Activated CD8-positive, alpha-beta T cell treated with anti-CD3 and anti-CD28 coated beads for 36 hours (primary cell): ENCODE measurements around the gene CCNJL. TPM values are rescaled to one million over a fixed set of nuclear protein-coding genes. Genes with fewer than 3 reads are reported as not detected.
"Not testable (repeated sequence)": the region's sequence is repeated elsewhere in the genome, so short reads cannot be mapped to it uniquely, and the experiment has no call there.

Experiments
- ATAC-seq: fragments of 200-7000 bp; cut with Tn5 transposase; one replicate; pipeline ENCODE4 v1.10.0; 2021; ENCODE audit warnings: mild to moderate bottlenecking, moderate library complexity
- CTCF ChIA-PET: fragments of 350-600 bp; sonication (Branson Sonifier 250); formaldehyde crosslinking; loops from one replicate; lab custom pipeline; 2021; ENCODE audit warnings: antibody characterized with exemption; lab: Charles Lee
- POLR2A ChIA-PET: fragments of 350-600 bp; sonication (Branson Sonifier 250); formaldehyde crosslinking; loops from one replicate; lab custom pipeline; 2021; ENCODE audit warnings: antibody characterized with exemption; lab: Charles Lee
- DNase-seq: peaks from one replicate; pipeline ENCODE4 v3.0.0-alpha.2; 2020
- H3K27ac Mint-ChIP-seq: one replicate; pipeline ENCODE4 v1.8.0; 2021; ENCODE audit warnings: mild to moderate bottlenecking, mixed read lengths
- H3K27me3 Mint-ChIP-seq: one replicate; pipeline ENCODE4 v1.8.0; 2021; ENCODE audit warnings: mixed read lengths
- H3K36me3 Mint-ChIP-seq: one replicate; pipeline ENCODE4 v1.8.0; 2021; ENCODE audit warnings: low read depth, mixed read lengths
- H3K4me1 Mint-ChIP-seq: one replicate; pipeline ENCODE4 v1.8.0; 2021; ENCODE audit warnings: low read depth, mixed read lengths
- H3K4me3 Mint-ChIP-seq: one replicate; pipeline ENCODE4 v1.8.0; 2021; ENCODE audit warnings: mild to moderate bottlenecking, moderate library complexity, mixed read lengths
- H3K9me3 Mint-ChIP-seq: one replicate; pipeline ENCODE4 v1.8.0; 2021; ENCODE audit warnings: mixed read lengths
- CTCF ChIP-seq: fragments of 200-600 bp; IDR thresholded peaks from one replicate; pipeline ENCODE4 v1.8.0; 2022; ENCODE audit warnings: antibody characterized with exemption, mild to moderate bottlenecking
- intact Hi-C: fragments of 100-400 bp; cut with micrococcal nuclease; formaldehyde crosslinking; loops from one replicate; pipeline ENCODE4 v1.10.0; 2022
- total RNA-seq, 2 experiments: library from RNA; stranded (reverse); gene quantifications; one replicate each; pipeline ENCODE4 v1.2.3, GENCODE V29; 2021

CCNJL gene
- total RNA-seq, 2 experiments from 2014 or later: not detected

GRCh38 chr5:160250226-160250625, 62.1 kb downstream of the CCNJL start:
- Mint-ChIP-seq H3K4me3 (no peak overlapping the region), H3K4me1 (no peaks in the 10 kb centered on the region), H3K27me3 (no peaks in the 10 kb centered on the region), H3K36me3 (no peaks in the 10 kb centered on the region), H3K9me3 (no peaks in the 10 kb centered on the region), H3K27ac (no peak overlapping the region)
- CTCF ChIA-PET: interaction anchor here (1.5 to 1.7 kb wide), 2 partner anchors 10 to 16 kb away, joined by 3 read pairs; no protein-coding TSS in a partner anchor
- no peak for TF ChIP-seq CTCF
- POLR2A ChIA-PET: no interaction called here
- no peak for DNase-seq
- intact Hi-C loops: no loop called here
- no peak for ATAC-seq

GRCh38 chr5:160249570-160249969, 62.8 kb downstream of the CCNJL start:
- H3K36me3 Mint-ChIP-seq, H3K27me3 Mint-ChIP-seq, H3K4me3 Mint-ChIP-seq, DNase-seq, H3K4me1 Mint-ChIP-seq, H3K9me3 Mint-ChIP-seq, POLR2A ChIA-PET, intact Hi-C loops, ATAC-seq, H3K27ac Mint-ChIP-seq: not testable (repeated sequence)
- CTCF ChIA-PET: interaction anchor here (1.0 to 1.7 kb wide), 3 partner anchors 11 to 96 kb away, joined by 3 read pairs; no protein-coding TSS in a partner anchor

GRCh38 chr5:160245506-160246086, 66.8 kb downstream of the CCNJL start:
- Mint-ChIP-seq H3K27me3 (no peaks in the 10 kb centered on the region), H3K4me3 (no peak overlapping the region), H3K36me3 (no peaks in the 10 kb centered on the region), H3K9me3 (no peaks in the 10 kb centered on the region), H3K4me1 (no peaks in the 10 kb centered on the region), H3K27ac (no peak overlapping the region)
- TF ChIP-seq CTCF: no peak
- ChIA-PET CTCF (interaction anchor here (1.2 kb wide), 1 partner anchor 15 kb away, joined by 3 read pairs; no protein-coding TSS in a partner anchor), POLR2A (no interaction called here)
- ATAC-seq (no peak), DNase-seq (no peak)
- intact Hi-C loops: no loop called here

- Mint-ChIP-seq H3K27me3 (no peaks in the 10 kb centered on the region), H3K4me1 (no peaks in the 10 kb centered on the region), H3K27ac (no peak overlapping the region), H3K9me3 (no peaks in the 10 kb centered on the region), H3K36me3 (no peaks in the 10 kb centered on the region), H3K4me3 (no peak overlapping the region)
- CTCF ChIA-PET: interaction anchor here (0.9 kb wide), 1 partner anchor 103 kb away, joined by 3 read pairs; no protein-coding TSS in a partner anchor
- ATAC-seq (no peak), DNase-seq (no peak)
- intact Hi-C loops: no loop called here
- no peak for TF ChIP-seq CTCF
- POLR2A ChIA-PET: no interaction called here
Observed at GRCh38 chr5:160242145-160242544, 70.2 kb downstream of the CCNJL start.

- POLR2A ChIA-PET: no interaction called here
- H3K4me3 Mint-ChIP-seq: no peak overlapping the region
- DNase-seq (no peak), ATAC-seq (no peak)
- no peak for TF ChIP-seq CTCF
- H3K36me3 Mint-ChIP-seq: no peaks in the 10 kb centered on the region
- H3K9me3 Mint-ChIP-seq: no peaks in the 10 kb centered on the region
- H3K27me3 Mint-ChIP-seq: no peaks in the 10 kb centered on the region
- CTCF ChIA-PET: no interaction called here
- H3K27ac Mint-ChIP-seq: no peak overlapping the region
- H3K4me1 Mint-ChIP-seq: no peaks in the 10 kb centered on the region
- intact Hi-C loops: no loop called here
Observed at GRCh38 chr5:160240350-160240749, 72.0 kb downstream of the CCNJL start.
